HG02678 (cell line): ENCODE results near the gene FAM110D.

ENCODE experiments used
- ATAC-seq: cut with Tn5 transposase; IDR thresholded peaks from one replicate; pipeline ENCODE4 v1.9.1; 2021; ENCODE audit warnings: mild to moderate bottlenecking, moderate library complexity; ENCODE audit not compliant: unreplicated experiment

Gene FAM110D

DNA sequence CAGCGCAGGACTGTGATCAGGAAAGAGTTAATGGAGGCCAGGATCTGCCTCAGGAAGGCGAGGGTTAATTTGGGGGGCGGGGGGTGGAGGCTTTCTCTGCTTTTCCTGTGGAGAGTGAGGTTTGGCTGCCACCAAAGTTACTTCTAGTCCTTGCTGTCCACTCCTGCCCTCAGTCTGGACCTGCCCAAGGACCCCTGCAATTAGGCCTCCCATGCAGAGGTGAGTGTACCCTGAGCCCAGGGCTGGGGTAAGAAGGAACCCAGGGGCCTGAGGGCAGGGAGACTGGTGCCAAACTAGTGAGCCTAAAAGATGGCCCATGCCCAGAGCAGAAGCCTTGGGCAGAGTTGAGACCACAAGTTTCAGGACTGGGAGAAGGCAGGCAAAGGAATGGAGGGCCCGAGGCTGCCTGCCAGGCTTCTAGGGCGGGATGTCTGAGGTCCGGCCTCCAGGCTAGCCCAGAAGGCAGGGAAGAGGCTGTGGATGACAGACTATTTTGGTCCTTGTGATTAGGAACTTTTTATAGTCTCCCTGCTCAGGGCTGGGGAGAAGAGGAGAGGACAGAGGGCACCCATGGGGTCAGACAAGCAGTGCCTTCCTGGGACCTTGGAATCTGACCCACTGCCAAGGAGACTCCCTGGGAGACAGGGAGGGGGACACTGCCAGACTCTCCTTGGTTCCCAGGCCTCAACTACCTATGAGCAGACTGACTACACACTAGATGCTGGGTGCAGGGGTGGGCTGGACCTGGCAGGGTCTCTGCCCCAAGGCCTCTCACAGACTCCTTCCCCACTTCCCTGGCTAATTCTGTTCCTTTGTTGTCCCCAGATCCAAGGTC, at the start of gene FAM110D:
TSS of gene FAM110D (plus strand) at position 172 of the 835 bp plus-strand sequence. CDS start 2,213 bp downstream, outside the sequence.
- no peak for ATAC-seq

DNA sequence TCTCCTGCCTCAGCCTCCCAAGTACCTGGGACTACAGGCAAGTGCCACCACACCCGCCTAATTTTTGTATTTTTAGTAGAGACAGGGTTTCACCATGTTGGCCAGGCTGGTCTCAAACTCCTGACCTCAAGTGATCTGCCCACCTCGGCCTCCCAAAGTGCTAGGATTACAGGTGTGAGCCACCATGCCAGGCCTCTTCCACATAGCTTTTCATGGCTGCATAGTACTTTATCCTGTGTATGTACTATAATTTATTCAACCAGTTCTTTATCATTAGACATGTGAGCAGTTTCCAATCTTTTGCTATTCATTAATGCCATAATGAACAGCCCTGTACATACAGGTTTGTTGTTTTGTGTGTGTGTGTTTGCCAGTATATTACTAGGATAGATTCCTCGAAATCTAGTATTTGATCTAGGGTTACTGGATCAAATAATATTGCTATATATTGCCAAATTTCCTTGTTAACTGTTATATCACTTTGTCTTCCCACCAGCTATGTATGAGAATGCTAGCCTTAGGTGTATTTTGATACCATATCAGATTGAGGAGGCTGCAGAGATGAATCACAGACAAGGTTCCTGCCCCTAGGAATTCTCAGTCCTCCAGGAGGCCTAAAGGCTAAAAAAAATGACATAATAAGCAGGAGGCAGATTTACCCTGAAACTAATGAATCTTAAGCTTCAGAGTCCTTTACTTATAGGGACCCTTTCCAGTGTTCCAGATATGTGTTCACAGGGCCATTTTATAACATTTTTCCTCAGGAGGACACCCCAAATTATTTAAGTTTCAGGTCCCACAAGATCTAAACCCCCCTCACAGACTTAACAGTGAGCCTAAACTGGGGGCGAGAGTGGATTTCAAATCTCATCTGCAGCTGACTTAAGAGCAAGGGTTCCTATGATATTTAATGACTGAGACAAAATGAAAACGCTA, 49.4 kb upstream of the FAM110D start:
- no peak for ATAC-seq

DNA sequence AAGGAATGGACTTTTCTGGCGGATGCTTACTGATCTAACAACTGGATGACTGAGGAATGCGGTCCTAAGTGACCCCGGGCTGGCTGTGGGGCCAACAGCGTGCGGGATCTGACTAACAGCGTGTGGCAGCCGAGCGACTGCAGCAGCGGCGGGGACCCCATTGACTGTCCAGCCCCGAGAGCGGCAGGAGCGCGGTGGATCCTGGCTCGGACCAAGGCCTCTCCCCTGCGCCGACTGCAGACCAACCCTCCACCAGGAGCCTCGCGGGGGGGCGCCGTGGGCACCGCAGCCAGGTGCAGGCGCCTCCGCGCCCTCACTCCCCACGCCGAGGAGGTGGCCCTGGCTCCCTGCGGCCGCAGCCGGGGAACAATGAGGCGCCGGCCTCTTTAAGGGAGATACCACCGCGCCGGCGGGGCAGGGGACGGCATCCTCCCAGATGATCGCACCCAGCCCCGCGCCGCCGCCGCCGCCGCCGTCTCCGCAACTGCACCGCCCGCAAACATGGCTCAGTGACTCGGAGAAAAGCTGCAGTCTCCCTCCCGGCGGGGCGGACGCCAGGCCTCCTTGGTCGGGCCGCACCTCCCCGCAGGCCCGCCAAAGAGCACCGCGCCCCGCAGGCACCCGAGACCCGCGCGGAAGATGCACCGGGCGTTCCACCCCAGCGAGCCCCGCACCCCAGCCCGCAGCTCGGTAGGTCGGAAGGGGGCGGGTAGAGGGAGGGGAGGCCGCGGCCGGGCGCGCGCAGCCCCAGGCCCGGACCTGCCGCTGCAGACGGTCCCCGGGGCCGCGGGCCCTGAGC, 47.9 kb upstream of the FAM110D start:
- ATAC-seq: peak; percentile 46

DNA sequence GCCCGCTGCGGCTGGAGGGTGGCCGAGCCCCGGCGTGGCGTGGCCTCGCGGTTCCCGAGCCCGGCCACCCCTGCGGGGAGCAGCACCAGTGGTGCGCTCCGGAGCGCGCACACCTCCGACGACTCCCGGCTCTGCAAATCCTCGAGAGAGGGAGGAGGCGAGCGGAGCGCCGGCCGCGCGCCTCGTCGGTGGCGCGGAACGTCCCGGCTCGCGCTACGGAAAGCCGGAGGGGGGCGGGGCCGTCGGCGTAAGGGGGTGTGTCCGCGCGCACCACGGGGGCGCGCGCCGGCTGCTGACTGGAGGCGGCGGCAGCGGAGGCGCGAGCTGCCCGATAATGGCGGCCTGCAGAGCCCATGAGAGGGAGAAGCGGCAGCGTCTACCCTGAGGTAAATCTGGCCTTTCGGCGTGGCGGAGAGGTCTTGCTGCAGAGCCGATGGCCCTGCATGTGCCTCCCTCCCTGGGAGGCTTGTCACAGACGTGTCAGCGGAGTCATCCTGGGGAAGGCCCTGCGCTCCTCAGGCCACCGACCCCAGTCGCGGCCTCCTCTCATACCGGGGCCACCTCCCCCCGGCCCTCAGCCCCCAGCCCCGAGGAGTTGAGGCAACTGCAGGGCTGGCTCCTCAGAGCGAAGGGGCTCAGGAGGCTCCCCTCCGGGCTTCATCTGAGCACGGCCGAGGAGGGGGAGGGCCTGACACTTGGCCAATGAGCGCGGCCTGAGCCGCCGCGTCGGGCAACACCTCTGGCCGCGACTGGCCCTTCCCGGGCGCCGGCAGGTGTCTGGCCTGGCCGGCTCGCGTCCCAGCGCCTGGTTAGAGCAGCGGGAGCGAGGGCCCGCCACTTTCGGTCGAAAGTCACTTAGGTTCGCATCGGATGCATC, 47.1 kb upstream of the FAM110D start, which contains the start of gene PDIK1L:
TSS of gene PDIK1L (plus strand) at position 295 of the 877 bp plus-strand sequence. CDS start 2,485 bp downstream, outside the sequence.
- ATAC-seq: peak; percentile 72

GRCh38 chr1:26112407-26112775, 46.5 kb upstream of the FAM110D start:
- ATAC-seq: no peak

- ATAC-seq: no peak
These were observed 44.5 kb upstream of the FAM110D start for GRCh38 chr1:26114165-26114927.

GRCh38 chr1:26119892-26120608, 38.8 kb upstream of the FAM110D start:
- no peak for ATAC-seq

- no peak for ATAC-seq
These were observed 36.8 kb upstream of the FAM110D start for GRCh38 chr1:26121854-26122773.

- no peak for ATAC-seq
These were observed 35.6 kb upstream of the FAM110D start for GRCh38 chr1:26122988-26123973.

- no peak for ATAC-seq
These were observed 34.2 kb upstream of the FAM110D start for GRCh38 chr1:26124418-26125331.

DNA sequence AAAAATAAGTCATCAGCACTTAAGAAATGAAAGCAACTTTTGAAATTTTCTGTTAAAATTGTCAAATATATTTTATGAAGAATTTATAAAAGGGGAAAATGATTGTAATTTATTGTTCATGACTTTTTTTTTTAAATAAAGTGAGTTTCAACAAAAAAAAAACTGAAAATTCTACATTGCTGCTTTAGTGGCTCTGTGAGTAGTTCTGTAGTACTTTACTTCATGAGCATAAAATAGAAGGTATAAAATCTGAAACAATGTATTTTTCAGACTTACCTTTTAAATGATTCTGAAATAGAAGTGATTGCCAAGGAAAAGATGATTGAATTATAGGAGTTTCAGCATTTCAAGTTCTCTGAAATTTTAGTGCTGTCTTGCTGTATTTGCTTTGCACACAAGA, 33.5 kb upstream of the FAM110D start:
- ATAC-seq: no peak

GRCh38 chr1:26125946-26126320, 32.9 kb upstream of the FAM110D start:
- ATAC-seq: no peak

GRCh38 chr1:26126321-26127084, 32.4 kb upstream of the FAM110D start:
- peak; percentile 83 for ATAC-seq
